Natural killer cell (primary cell): ENCODE data around the gene AKNAD1. TPM values are rescaled to one million over a fixed set of nuclear protein-coding genes. Genes with fewer than 3 reads are reported as not detected.
"Not testable (repeated sequence)": the region's sequence is repeated elsewhere in the genome, so short reads cannot be mapped to it uniquely, and the experiment has no call there.

Experiments
- ATAC-seq, 3 donors: fragments of 150-1000 bp in 2 of 3; fragments of 200-7000 bp in 1 of 3; cut with Tn5 transposase; 1 replicate in 1 of 3; 2 replicates in 2 of 3; pipeline ENCODE4 v1.10.0; 2021; ENCODE audit warnings: mild to moderate bottlenecking in 2 of 3, moderate library complexity in 2 of 3
- DNase-seq, 2 donors: peaks; one replicate each; pipeline versions ENCODE4 v3.0.0 to v3.0.0-alpha.2; 2013 to 2021; ENCODE audit warnings: mixed read lengths in 1 of 2
- H3K27ac ChIP-seq: one replicate; pipeline ENCODE4 v1.5.1; 2013; ENCODE audit warnings: mild to moderate bottlenecking, low read length
- H3K27me3 ChIP-seq: one replicate; pipeline ENCODE4 v1.6.1; 2013; ENCODE audit warnings: low read length; ENCODE audit not compliant: control insufficient read depth, insufficient read depth
- H3K36me3 ChIP-seq: one replicate; pipeline ENCODE4 v1.6.1; 2013; ENCODE audit warnings: low read length; ENCODE audit not compliant: control insufficient read depth, insufficient read depth
- H3K4me1 ChIP-seq: one replicate; pipeline ENCODE4 v1.6.1; 2013; ENCODE audit warnings: low read length; ENCODE audit not compliant: control insufficient read depth, insufficient read depth
- H3K4me3 ChIP-seq: one replicate; pipeline ENCODE4 v1.5.1; 2013; ENCODE audit warnings: low read length
- H3K9me3 ChIP-seq: one replicate; pipeline ENCODE4 v1.6.1; 2013; ENCODE audit warnings: low read length; ENCODE audit not compliant: control insufficient read depth, insufficient read depth
- H3K27ac Mint-ChIP-seq, 2 donors: one replicate each; pipeline ENCODE4 v1.8.0; 2022; ENCODE audit warnings: mild to moderate bottlenecking in 2 of 2, mixed read lengths in 2 of 2, moderate library complexity in 1 of 2
- H3K27me3 Mint-ChIP-seq, 2 donors: one replicate each; pipeline ENCODE4 v1.8.0; 2022; ENCODE audit warnings: low read depth in 2 of 2, mixed read lengths in 2 of 2
- H3K36me3 Mint-ChIP-seq: one replicate; pipeline ENCODE4 v1.8.0; 2022; ENCODE audit warnings: mixed read lengths
- H3K4me1 Mint-ChIP-seq, 2 donors: one replicate each; pipeline ENCODE4 v1.8.0; 2022; ENCODE audit warnings: mixed read lengths in 2 of 2
- H3K4me3 Mint-ChIP-seq: one replicate; pipeline ENCODE4 v1.8.0; 2022; ENCODE audit warnings: mild to moderate bottlenecking, moderate library complexity, mixed read lengths
- H3K9me3 Mint-ChIP-seq, 2 donors: one replicate each; pipeline ENCODE4 v1.8.0; 2022; ENCODE audit warnings: mixed read lengths in 2 of 2
- WGBS: methylation state at CpG from one replicate; pipeline ENCODE4 v1.1.7; 2013; ENCODE audit warnings: missing lambda C conversion rate; ENCODE audit not compliant: insufficient coverage; 5-methylcytosine and 5-hydroxymethylcytosine counted together
- intact Hi-C: fragments of 100-400 bp; cut with micrococcal nuclease; formaldehyde crosslinking; loops from one replicate; pipeline ENCODE4 v1.14.2; 2022
- total RNA-seq, 4 donors: library from RNA; stranded (reverse); fragments of 120-200 nt in 1 of 4; gene quantifications; one replicate each; pipeline versions ENCODE4 v1.2.3 to v1.2.4, GENCODE V29; 2013 to 2022
- TF ChIP-seq, protein P1 (sequence below): fragments of 200-600 bp; IDR thresholded peaks from one replicate; pipeline ENCODE4 v1.8.0; 2022; ENCODE audit warnings: antibody characterized with exemption

Gene AKNAD1
- total RNA-seq, 3 donors from 2014 or later (not counting 1 experiment from before 2014, with no cell fraction given): not detected

DNA sequence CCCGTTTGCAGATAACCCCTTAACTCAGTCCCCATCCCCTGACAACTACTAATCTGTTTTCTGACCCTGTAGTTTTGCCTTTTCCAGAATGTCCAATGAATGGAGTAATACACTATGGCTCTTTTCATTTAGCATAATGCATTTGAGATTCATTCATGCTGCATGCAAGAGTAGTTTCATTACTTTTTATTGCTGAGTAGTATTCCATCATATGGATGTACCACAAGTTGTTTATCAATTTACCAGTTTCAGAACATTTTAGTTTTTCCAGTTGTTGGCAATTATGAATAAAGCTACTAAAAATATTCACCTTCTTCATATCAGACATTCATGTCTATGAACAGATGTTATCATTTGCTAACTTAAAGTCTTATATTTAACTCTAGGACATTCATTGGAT is 65.1 kb downstream of the AKNAD1 start:
- no peak overlapping the region for H3K27ac Mint-ChIP-seq
- ATAC-seq (no peak), DNase-seq (no peak)
- H3K27me3 Mint-ChIP-seq: no peaks in the 10 kb centered on the region
- peaks cover 2 to 11% of the 10 kb centered on the region in 2 donors for H3K9me3 Mint-ChIP-seq
- Histone ChIP-seq H3K27ac (no peak overlapping the region), H3K4me1 (no peaks in the 10 kb centered on the region), H3K4me3 (no peak overlapping the region), H3K9me3 (no peaks in the 10 kb centered on the region), H3K27me3 (no peaks in the 10 kb centered on the region), H3K36me3 (peaks cover 53% of the 10 kb centered on the region)
- TF ChIP-seq, protein P1, sequence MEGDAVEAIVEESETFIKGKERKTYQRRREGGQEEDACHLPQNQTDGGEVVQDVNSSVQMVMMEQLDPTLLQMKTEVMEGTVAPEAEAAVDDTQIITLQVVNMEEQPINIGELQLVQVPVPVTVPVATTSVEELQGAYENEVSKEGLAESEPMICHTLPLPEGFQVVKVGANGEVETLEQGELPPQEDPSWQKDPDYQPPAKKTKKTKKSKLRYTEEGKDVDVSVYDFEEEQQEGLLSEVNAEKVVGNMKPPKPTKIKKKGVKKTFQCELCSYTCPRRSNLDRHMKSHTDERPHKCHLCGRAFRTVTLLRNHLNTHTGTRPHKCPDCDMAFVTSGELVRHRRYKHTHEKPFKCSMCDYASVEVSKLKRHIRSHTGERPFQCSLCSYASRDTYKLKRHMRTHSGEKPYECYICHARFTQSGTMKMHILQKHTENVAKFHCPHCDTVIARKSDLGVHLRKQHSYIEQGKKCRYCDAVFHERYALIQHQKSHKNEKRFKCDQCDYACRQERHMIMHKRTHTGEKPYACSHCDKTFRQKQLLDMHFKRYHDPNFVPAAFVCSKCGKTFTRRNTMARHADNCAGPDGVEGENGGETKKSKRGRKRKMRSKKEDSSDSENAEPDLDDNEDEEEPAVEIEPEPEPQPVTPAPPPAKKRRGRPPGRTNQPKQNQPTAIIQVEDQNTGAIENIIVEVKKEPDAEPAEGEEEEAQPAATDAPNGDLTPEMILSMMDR: no peak
- peaks cover 6 to 8% of the 10 kb centered on the region in 2 donors for H3K4me1 Mint-ChIP-seq
- 100% methylated on average over 1 of the region's 1 CpG for WGBS
- H3K4me3 Mint-ChIP-seq: no peak overlapping the region
- H3K36me3 Mint-ChIP-seq: peaks cover 47% of the 10 kb centered on the region
- intact Hi-C loops: no loop called here

DNA sequence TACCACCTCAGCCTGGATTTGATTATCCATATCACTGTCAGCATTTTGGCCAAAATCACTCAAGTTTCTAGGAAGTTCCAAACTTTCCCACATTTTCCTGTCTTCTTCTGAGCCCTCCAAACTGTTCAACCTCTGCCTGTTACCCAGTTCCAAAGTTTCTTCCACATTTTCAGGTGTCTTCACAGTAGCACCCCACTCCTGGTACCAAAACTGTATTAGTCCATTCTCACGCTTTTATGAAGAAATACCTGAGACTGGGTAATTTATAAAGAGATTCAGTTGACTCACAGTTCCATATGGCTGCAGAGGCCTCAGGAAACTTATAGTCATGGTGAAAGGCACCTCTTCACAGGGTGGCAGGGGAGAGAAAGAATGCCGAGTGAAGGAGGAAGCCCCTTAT is 71.0 kb downstream of the AKNAD1 start:
- Histone ChIP-seq H3K27me3 (no peaks in the 10 kb centered on the region), H3K36me3 (peaks cover 58% of the 10 kb centered on the region), H3K9me3 (peaks cover 16% of the 10 kb centered on the region), H3K4me3 (no peak overlapping the region), H3K27ac (no peak overlapping the region), H3K4me1 (no peaks in the 10 kb centered on the region)
- TF ChIP-seq, protein P1: no peak
- intact Hi-C loops: no loop called here
- Mint-ChIP-seq H3K27me3 (no peaks in the 10 kb centered on the region), H3K27ac (no peak overlapping the region), H3K4me1 (peaks cover 0 to 8% of the 10 kb centered on the region in 2 donors), H3K36me3 (peaks cover 35% of the 10 kb centered on the region), H3K9me3 (peaks cover 4 to 8% of the 10 kb centered on the region in 2 donors), H3K4me3 (no peak overlapping the region)
- WGBS: 100% methylated on average over 1 of the region's 2 CpGs
- DNase-seq (no peak), ATAC-seq (no peak)

DNA sequence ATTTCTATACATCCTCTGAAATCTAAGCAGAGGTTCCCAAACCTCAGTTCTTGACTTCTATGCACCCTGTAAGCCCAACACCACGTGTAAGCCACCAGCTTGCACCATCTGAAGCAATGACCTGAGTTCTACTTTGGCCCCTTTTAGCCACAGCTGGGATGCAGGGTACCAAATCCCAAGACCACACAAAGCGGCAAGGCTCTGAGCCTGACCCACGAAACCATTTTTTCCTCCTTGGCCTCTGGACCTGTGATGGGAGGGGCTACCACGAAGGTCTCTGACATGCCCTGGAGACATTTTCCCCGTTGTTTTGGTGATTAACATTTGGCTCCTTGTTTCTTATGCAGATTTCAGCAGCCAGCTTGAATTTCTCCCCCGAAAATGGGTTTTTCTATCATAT is 71.6 kb downstream of the AKNAD1 start:
- no peaks in the 10 kb centered on the region for H3K27me3 Mint-ChIP-seq
- peaks cover 0 to 3% of the 10 kb centered on the region in 2 donors for H3K4me1 Mint-ChIP-seq
- no peak overlapping the region for H3K4me3 Mint-ChIP-seq
- H3K9me3 ChIP-seq: peaks cover 16% of the 10 kb centered on the region
- H3K27ac Mint-ChIP-seq: no peak overlapping the region
- H3K36me3 Mint-ChIP-seq: peaks cover 29% of the 10 kb centered on the region
- DNase-seq (no peak), ATAC-seq (no peak)
- WGBS: 98% methylated on average over 6 of the region's 6 CpGs
- H3K27ac ChIP-seq: no peak overlapping the region
- no peaks in the 10 kb centered on the region for H3K4me1 ChIP-seq
- intact Hi-C loops: no loop called here
- peaks cover 57% of the 10 kb centered on the region for H3K36me3 ChIP-seq
- H3K27me3 ChIP-seq: no peaks in the 10 kb centered on the region
- peaks cover 4 to 8% of the 10 kb centered on the region in 2 donors for H3K9me3 Mint-ChIP-seq
- TF ChIP-seq, protein P1: no peak
- no peak overlapping the region for H3K4me3 ChIP-seq

DNA sequence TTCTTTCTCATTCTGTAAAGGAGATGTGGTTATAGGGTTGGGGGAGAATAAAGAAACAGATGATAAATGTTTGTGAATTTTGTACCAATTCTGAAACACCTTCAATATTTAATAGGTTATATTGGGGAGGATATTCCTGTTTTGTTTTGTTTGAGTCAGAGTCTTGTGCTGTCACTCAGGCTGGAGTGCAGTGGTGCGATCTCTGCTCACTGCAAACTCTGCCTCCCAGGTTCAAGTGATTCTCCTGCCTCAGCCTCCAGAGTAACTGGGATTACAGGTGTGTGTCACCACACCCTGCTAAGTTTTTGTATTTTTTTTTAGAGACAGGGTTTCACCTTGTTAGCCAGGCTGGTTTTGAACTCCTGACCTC is 75.3 kb downstream of the AKNAD1 start:
- H3K27me3 Mint-ChIP-seq, H3K4me1 ChIP-seq, H3K9me3 Mint-ChIP-seq, ATAC-seq, H3K27me3 ChIP-seq, intact Hi-C loops, H3K4me3 ChIP-seq, DNase-seq, H3K4me3 Mint-ChIP-seq, H3K4me1 Mint-ChIP-seq, H3K27ac Mint-ChIP-seq, H3K27ac ChIP-seq: not testable (repeated sequence)
- H3K36me3 Mint-ChIP-seq: peaks cover 30% of the 10 kb centered on the region
- 100% methylated on average over 1 of the region's 1 CpG for whole genome bisulfite sequencing
- H3K36me3 ChIP-seq: peaks cover 79% of the 10 kb centered on the region
- H3K9me3 ChIP-seq: peaks cover 16% of the 10 kb centered on the region
